Left kidney (tissue), 2 donors: ENCODE results near the gene SEC31A. TPM values are rescaled to one million over a fixed set of nuclear protein-coding genes. Genes with fewer than 3 reads are reported as not detected.
"Not testable (repeated sequence)": the region's sequence is repeated elsewhere in the genome, so short reads cannot be mapped to it uniquely, and the experiment has no call there.

Experiments used
- DNase-seq: peaks from one replicate; pipeline ENCODE4 v3.0.0-alpha.2; 2013
- polyA plus RNA-seq: library from polyadenylated mRNA; unstranded; fragments of 120-200 nt; gene quantifications from one replicate; pipeline ENCODE4 v1.2.1, GENCODE V29; 2013; ENCODE audit not compliant: insufficient read length

Gene SEC31A
- polyA plus RNA-seq, 1 donor: 286 TPM

DNA sequence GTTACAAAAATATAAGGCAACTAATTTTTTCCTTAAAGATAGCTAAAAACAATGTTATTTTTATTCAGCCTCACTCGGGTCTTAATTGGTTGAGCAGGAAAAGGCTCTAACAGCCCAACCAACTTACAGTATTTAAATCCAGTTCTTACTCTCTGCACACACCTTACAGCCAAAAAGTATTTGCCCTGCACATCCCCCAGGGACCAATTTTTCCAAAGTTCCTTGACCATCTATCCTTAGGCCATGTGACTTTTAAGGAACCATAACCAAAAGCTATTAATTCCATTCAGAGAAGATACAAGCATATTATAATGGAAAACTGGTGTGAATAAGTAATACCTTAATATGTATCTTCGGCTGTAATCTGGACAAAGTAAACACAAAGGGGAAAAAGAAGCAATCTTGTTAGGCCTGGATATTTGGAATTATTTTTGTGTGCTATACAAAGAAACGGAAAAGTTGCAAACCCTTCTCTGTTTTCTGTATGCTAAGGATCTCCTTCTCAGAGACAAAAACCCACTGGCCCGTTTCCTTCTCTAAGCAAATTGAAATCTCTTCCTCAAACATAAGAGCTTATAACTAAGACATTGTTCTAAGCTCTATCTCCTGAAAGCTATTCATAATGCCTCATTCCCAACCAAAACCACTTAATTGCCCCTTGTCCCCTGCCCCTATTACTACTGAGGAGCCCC is 8.6 kb upstream of the SEC31A start:
- no peak for DNase-seq

GRCh38 chr4:82898322-82899243 is 7.6 kb upstream of the SEC31A start:
- no peak for DNase-seq

GRCh38 chr4:82896755-82897154 is 5.8 kb upstream of the SEC31A start:
- DNase-seq: no peak

DNA sequence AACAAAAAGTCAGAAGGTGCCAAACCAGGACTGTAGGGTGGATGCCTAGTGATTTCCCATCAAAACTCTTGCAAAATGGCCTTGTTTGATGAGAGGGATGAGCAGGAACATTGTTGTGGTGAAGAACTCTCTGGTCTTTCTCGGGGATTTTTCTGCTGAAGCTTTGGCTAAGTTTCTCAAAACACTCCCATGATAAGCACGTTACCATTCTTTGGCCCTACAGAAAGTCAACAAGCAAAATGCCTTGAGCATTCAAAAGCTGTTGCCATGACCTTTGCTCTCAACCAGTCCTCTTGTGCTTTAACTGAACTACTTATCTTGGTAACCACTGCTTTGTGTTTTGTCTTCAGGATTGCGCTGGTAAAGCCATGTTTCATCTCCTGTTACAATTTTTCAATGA is 3.0 kb upstream of the SEC31A start:
- DNase-seq: no peak

DNA sequence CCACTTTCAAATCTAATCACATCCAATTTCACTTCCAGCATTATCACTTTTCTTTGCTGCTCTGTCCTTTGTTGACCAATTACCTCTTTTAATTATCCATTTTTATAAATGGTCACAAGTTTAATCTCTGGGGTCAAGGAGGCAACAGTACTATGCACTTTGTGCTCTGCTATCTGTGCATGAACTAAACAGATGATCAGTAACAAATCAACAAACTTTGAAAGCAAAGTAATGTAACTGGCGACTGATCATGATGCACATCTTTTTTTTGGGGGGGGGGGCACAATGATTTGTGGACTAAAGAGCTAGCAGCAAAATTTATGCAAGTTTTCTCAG is 1.5 kb upstream of the SEC31A start:
- no peak for DNase-seq

- DNase-seq: no peak
Observed at GRCh38 chr4:82891707-82892466, 934 bp upstream of the SEC31A start.

GRCh38 chr4:82890528-82890900 is 439 bp downstream of the SEC31A start:
- DNase-seq: peak; percentile 50

- no peak for DNase-seq
Observed at GRCh38 chr4:82889287-82889686, 1.7 kb downstream of the SEC31A start.

DNA sequence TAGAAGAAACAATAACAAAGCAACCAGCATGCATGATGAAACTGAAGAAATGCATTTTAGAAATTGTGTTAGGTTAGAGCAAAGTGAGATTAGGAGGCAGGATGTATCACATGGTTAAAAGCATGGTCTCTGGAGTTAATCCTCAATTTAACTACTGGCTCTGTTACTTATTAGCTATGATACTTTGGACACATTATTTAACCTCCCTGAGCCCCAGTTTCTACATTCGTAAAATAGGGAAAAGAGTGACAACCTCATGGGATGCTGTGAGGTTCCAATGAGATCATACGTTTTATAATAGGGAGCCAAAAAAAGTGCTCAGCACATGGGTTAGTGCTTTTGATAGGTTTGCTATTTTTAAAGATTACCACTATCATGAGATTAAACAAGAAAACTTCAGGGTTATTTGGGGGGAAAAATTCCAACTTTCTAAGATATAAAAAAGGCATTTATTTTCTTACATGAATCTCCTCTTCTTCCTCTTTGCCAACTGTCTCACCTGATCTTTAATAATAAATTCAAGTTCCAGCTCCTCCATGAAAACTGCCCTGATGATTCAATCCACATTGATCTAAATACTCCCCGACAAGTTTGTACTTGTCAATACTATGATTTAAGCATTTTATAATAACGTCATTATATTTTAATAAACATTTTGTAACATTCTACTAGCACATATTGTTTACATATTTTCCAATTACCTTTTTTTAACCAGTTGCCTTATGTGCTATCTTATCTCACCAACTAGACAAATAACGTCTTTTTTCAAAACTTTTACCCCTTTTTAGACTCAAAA is 4.6 kb downstream of the SEC31A start:
- no peak for DNase-seq

- no peak for DNase-seq
Observed at GRCh38 chr4:82885410-82885809, 5.5 kb downstream of the SEC31A start.

DNA sequence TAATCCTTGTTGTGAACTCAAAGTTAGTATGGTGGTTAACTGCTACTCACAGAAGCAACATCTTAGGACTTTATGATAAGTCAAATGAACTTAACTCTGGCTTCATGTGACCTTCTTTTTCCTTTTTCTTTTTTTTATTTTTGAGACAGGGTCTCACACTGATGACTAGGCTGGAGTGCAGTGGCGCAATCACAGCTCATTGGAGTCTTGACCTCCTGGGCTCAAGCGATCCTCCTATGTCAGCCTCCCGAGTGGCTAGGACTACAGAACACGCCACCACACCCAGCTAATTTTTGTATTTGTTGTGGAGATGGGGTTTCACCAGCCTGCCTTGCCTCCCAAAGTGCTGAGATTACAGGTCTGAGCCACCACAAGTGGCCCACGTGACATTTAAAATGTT is 22.4 kb downstream of the SEC31A start:
- DNase-seq: no peak

- DNase-seq: no peak
Observed at GRCh38 chr4:82866706-82867385, 24.1 kb downstream of the SEC31A start.

DNA sequence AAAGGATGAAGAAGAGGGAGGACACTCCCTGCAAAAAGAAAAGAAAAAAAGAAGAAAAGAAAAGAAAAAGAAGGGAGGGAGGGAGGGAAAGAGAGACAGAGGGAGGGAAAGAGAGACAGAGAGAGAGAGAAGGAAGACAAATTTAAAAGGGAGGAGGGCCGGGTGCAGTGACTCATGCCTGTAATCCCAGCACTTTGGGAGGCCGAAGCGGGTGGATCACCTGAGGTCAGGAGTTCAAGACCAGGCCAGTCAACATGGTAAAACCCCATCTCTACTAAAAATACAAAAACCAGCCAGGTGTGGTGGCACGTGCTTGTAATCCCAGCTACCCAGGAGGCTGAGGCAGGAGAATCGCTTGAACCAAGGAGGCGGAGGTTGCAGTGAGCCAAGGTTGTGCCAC is 24.9 kb downstream of the SEC31A start:
- DNase-seq: not testable (repeated sequence)

DNA sequence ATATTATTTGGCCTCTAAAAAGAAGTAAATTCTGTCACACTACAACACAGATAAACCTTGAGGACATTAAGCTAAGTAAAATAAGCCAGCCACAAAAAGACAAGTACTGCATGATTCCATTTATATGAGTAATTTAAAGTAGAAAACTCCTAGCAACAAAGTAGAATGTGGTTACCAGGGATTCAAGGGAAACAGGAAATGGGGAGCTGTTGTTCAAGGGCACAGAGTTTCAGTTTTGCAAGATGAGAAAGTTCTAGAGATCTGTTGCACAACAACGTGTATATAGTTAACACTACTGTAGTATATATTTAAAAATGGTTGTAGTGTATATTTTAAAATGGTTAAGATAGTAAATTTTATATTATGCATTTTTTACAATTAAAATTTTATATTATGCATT is 25.4 kb downstream of the SEC31A start:
- DNase-seq: no peak

GRCh38 chr4:82864336-82864979 is 26.5 kb downstream of the SEC31A start:
- DNase-seq: no peak

GRCh38 chr4:82861529-82861928 is 29.4 kb downstream of the SEC31A start:
- DNase-seq: no peak

DNA sequence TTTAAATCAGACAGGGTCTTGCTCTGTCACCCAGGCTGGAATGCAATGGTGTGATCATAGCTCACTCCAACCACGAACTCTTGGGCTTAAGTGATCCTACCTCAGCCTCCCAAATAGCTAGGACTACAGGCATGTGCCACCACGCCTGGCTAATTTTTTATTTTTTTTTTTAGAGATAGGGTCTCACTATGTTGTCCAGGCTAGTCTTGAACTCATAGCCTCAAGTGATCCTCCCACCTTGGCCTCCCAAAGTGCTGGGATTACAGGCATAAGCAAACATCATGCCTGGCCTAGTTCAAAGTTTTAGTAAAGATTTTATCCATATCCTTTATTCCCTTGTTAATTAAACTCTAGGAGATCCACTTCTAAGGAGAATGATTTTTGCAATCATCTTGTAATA is 30.5 kb downstream of the SEC31A start:
- not testable (repeated sequence) for DNase-seq

DNA sequence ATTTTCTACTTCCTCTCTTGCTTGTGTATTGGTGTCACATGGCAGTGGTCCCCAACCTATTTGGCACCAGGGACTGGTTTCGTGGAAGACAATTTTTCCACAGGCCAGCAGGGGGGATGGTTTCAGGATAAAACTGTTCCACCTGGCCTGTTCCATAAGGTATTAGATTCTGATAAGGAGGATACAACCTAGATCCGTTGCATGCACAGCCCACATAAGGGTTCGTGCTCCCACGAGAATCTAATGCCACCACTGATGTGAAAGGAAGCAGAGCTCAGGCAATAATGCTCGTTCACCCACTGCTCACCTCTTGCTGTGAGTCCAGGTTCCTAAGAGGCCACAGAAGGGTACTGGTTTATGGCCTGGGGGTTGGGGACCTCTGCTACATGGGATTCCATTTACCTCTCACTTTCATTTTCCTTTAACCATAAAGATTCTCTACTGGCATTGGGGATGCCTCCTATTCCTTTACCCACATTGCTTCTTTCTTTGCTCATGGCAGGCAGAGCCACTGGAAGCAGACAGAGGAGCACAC is 38.1 kb downstream of the SEC31A start:
- DNase-seq: no peak

GRCh38 chr4:82851885-82852750 is 38.8 kb downstream of the SEC31A start:
- DNase-seq: no peak

- DNase-seq: no peak
Observed at GRCh38 chr4:82851318-82851717, 39.6 kb downstream of the SEC31A start.
